Astrocyte of the cerebellum (primary cell): Measurements from ENCODE around the gene SCN5A.

Experiments
- DNase-seq: peaks from one replicate; pipeline ENCODE4 v3.0.0-alpha.2; 2011; ENCODE audit warnings: low read depth
- H3K4me3 ChIP-seq: 2 replicates; pipeline ENCODE4 v1.5.1; 2011; ENCODE audit warnings: mild to moderate bottlenecking, low read depth, low read length, moderate library complexity
- in situ Hi-C: cut with HindIII; loops from 2 replicates; pipeline ENCODE4 v1.10.0; 2017; ENCODE audit warnings: low sequenced_read_pairs
- TF ChIP-seq, protein P1 (sequence below): IDR thresholded peaks from 2 replicates; pipeline ENCODE4 v1.5.1; 2012; ENCODE audit warnings: low read length, low read depth, moderate library complexity, mild to moderate bottlenecking; ENCODE audit errors: missing control alignments

SCN5A gene

GRCh38 chr3:38609386-38610111 lies 39.9 kb downstream of the SCN5A start:
- in situ Hi-C loops: loop anchor here (5.0 kb wide), 1 partner anchor 63 kb away; no protein-coding TSS in a partner anchor
- H3K4me3 ChIP-seq: no peak overlapping the region
- TF ChIP-seq, protein P1, sequence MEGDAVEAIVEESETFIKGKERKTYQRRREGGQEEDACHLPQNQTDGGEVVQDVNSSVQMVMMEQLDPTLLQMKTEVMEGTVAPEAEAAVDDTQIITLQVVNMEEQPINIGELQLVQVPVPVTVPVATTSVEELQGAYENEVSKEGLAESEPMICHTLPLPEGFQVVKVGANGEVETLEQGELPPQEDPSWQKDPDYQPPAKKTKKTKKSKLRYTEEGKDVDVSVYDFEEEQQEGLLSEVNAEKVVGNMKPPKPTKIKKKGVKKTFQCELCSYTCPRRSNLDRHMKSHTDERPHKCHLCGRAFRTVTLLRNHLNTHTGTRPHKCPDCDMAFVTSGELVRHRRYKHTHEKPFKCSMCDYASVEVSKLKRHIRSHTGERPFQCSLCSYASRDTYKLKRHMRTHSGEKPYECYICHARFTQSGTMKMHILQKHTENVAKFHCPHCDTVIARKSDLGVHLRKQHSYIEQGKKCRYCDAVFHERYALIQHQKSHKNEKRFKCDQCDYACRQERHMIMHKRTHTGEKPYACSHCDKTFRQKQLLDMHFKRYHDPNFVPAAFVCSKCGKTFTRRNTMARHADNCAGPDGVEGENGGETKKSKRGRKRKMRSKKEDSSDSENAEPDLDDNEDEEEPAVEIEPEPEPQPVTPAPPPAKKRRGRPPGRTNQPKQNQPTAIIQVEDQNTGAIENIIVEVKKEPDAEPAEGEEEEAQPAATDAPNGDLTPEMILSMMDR: no peak
- no peak for DNase-seq

- H3K4me3 ChIP-seq: no peak overlapping the region
- in situ Hi-C loops: no loop called here
- no peak for DNase-seq
- TF ChIP-seq, protein P1: no peak
Measured at GRCh38 chr3:38608961-38609360, 40.5 kb downstream of the SCN5A start.

- TF ChIP-seq, protein P1: no peak
- in situ Hi-C loops: no loop called here
- no peak overlapping the region for H3K4me3 ChIP-seq
- DNase-seq: no peak
Measured at GRCh38 chr3:38608086-38608775, 41.3 kb downstream of the SCN5A start.

DNA sequence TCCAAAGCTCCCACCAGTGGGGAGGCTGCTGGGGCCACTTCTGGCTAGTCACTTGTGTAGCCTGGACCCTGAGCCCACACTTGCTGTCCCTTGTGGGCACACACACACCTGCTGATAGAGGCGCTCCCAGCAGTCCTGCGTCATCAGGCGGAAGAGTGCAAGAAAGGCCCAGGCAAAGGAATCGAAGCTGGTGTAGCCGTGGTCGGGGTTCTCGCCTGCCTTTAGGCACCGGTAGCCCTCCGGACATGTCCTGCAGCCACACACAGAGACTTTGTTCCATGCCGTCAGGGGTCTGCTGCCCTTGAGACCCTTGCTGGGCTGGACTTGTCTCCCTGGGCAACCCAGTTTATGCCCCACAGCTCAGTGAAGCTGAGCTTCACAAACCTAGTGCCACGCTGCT lies 42.9 kb downstream of the SCN5A start:
- H3K4me3 ChIP-seq: no peak overlapping the region
- in situ Hi-C loops: no loop called here
- TF ChIP-seq, protein P1: no peak
- DNase-seq: no peak

DNA sequence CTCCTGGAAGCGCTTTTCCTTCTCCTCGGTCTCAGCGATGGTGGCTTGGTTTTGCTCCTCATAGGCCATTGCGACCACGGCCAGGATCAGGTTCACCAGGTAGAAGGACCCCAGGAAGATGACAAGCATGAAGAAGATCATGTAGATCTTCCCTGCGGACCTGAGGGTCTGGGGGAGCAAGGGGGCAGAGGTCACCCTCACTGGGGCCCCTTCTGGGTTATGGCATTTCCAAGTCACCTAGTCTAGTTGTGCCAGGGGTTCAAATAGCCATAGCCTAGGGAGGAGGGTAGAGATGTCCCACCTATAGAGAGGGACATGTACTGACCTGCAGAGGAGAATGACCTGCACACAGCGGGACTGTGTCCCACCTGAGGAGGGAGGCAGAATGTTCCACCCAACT lies 43.5 kb downstream of the SCN5A start:
- in situ Hi-C loops: no loop called here
- no peak overlapping the region for H3K4me3 ChIP-seq
- TF ChIP-seq, protein P1: no peak
- DNase-seq: no peak

- TF ChIP-seq, protein P1: no peak
- no peak overlapping the region for H3K4me3 ChIP-seq
- DNase-seq: no peak
- in situ Hi-C loops: no loop called here
Measured at GRCh38 chr3:38604246-38604645, 45.2 kb downstream of the SCN5A start.
